ENCODE results near the gene NAA20.
A peak's percentile ranks its signal among the peaks of the same experiment; 100 is the strongest.
"Not testable (repeated sequence)": the region's sequence is repeated elsewhere in the genome, so short reads cannot be mapped to it uniquely, and the experiment has no call there.

NAA20 gene

GRCh38 chr20:20002101-20002998, 14.8 kb upstream of the NAA20 start:
- no peak for DNase-seq (ENCODE audit: extremely low spot score)
- no peak for TF ChIP-seq CTCF (IDR thresholded peaks at IDR 0.05; ENCODE audit: control extremely low read depth, extremely low read depth, low read depth, missing control alignments)
- POLR2A ChIA-PET = no interaction called here
- CTCF ChIA-PET = interaction anchor here (1.0 to 1.4 kb wide), 3 partner anchors 9 to 216 kb away, joined by 3 read pairs; partner anchors contain the start of gene NAA20

- CTCF ChIA-PET = interaction anchor here (1.0 to 1.4 kb wide), 4 partner anchors 10 to 217 kb away, joined by 3 read pairs; partner anchors contain the start of gene NAA20
- DNase-seq (ENCODE audit: extremely low spot score) = peak; percentile 29
These were observed 13.9 kb upstream of the NAA20 start for GRCh38 chr20:20003031-20003954.

GRCh38 chr20:20003955-20004322, 13.2 kb upstream of the NAA20 start:
- POLR2A ChIA-PET = not testable (repeated sequence)

More at GRCh38 chr20:20003031-20003954, 13.9 kb upstream of the NAA20 start:
- TF ChIP-seq CTCF (IDR thresholded peaks at IDR 0.05; ENCODE audit: control extremely low read depth, extremely low read depth, low read depth, missing control alignments) = no peak
- POLR2A ChIA-PET = no interaction called here

DNA sequence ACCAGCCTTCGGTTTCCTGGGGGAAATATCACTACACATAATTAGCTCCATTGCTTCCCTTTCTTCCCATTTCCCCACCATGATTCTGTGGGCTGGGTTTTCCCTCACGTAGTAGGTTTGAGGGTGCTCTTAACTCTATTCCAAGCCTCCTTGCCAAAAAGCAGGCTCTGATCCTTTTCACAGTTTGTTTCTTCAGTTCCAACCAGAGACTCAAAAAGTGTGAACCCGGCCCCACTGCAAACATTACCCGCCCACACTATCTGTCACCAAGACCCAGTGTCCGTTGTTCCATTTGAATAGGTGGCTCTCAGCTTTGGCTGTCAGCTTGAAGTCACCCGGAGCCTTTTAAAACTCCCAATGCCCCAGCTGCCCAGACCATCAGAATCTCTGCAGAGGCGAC, 11.8 kb upstream of the NAA20 start:
- CTCF ChIA-PET = no interaction called here
- POLR2A ChIA-PET = interaction anchor here (0.6 kb wide), 1 partner anchor 35 kb away, joined by 3 read pairs; no protein-coding TSS in a partner anchor
- TF ChIP-seq CTCF (IDR thresholded peaks at IDR 0.05; ENCODE audit: control extremely low read depth, extremely low read depth, low read depth, missing control alignments) = no peak
- no peak for DNase-seq (ENCODE audit: extremely low spot score)

More at GRCh38 chr20:20003955-20004322, 13.2 kb upstream of the NAA20 start:
- CTCF ChIA-PET = interaction anchor here (0.8 to 1.4 kb wide), 3 partner anchors 10 to 14 kb away, joined by 3 read pairs; no protein-coding TSS in a partner anchor
- DNase-seq (ENCODE audit: extremely low spot score) = not testable (repeated sequence)

DNA sequence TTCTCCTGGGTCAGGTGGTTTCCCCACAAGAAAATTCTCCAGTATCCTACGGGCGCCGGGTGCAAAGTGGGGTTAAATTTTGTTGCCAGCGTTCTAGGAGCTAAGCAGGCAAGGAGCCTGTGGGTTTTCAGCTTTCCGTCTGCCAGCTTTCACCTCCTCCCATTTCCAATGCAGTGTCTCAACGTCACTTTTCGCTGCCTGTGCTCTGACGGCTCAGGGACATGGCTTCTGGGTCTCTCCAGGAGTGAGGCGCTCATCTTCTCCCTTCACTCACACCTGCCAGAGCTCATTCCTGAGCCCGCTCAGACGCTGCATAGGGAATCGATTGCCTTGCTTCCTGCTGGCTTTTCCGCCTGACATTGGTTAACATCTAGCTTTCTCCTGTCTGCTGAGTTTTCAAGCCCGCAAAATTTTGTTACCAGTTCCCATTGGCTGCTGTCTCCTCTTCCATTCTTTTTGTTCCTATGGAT, 7.3 kb upstream of the NAA20 start:
- DNase-seq (ENCODE audit: extremely low spot score) = no peak
- CTCF ChIA-PET = interaction anchor here (0.9 to 1.2 kb wide), 2 partner anchors 13 to 23 kb away, joined by 3 to 4 read pairs; no protein-coding TSS in a partner anchor
- no peak for TF ChIP-seq CTCF (IDR thresholded peaks at IDR 0.05; ENCODE audit: control extremely low read depth, extremely low read depth, low read depth, missing control alignments)
- POLR2A ChIA-PET = no interaction called here

DNA sequence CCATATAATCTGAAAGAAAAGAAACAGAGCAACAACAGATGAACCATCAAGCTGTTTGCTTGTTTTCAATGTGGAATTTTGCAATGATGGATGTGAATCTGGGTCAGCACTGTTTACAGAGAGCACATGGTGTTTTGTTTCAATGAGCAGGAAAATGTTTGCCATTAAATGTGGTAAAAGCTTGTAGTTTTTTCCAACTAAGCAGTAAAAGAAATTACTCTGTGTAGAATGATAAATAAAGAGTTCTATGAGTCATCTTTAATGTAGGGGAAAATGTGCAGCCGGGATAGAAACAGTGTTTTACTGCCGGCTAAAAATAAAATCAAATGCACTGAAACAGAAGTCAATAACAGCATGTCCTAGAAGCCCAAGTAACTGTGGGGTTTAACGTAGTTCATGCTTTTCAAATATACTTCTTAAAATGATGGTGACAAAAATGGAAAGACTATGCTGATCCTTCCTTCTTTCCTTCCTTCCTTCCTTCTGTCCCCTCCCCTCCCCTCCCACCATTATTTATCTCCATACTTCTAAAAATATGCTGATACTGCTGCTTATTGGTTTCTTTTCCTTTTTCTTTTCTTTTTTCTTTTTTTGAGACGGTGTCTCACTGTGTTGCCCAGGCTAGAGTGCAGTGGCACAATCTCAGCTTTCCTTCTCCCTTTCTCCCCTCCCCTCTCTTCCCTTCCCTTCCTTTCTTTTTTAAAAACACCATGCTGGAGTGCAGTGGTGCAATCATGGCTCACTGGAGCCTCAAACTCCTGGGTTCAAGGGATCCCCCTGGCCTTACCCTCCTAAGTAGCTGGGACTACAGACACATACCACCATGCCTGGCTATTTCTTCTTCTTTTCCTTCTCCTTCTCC, 6.3 kb upstream of the NAA20 start:
- POLR2A ChIA-PET = no interaction called here
- TF ChIP-seq CTCF (IDR thresholded peaks at IDR 0.05; ENCODE audit: control extremely low read depth, extremely low read depth, low read depth, missing control alignments) = no peak
- DNase-seq (ENCODE audit: extremely low spot score) = no peak
- CTCF ChIA-PET = interaction anchor here (0.8 kb wide), 1 partner anchor 9 kb away, joined by 3 read pairs; no protein-coding TSS in a partner anchor

All from GM10248 (cell line).